Transverse colon (tissue), 4 donors: ENCODE results near the gene BICRA. TPM values are rescaled to one million over a fixed set of nuclear protein-coding genes. Genes with fewer than 3 reads are reported as not detected.

Experiments used
- DNase-seq: peaks from one replicate; pipeline ENCODE4 v3.0.0-alpha.2; 2019
- H3K27ac ChIP-seq, 4 donors: fragments of 200-600 bp; sonication (generic); 2 replicates each; pipeline ENCODE4 v1.5.1; 2016 to 2018; ENCODE audit warnings: inconsistent platforms in 4 of 4
- H3K27me3 ChIP-seq: fragments of 200-600 bp; sonication (generic); 2 replicates; pipeline ENCODE4 v1.5.1; 2017; ENCODE audit warnings: inconsistent platforms
- H3K36me3 ChIP-seq, 4 donors: fragments of 200-600 bp; sonication (generic); 2 replicates each; pipeline ENCODE4 v1.5.1; 2017 to 2019; ENCODE audit warnings: inconsistent platforms in 4 of 4
- H3K4me1 ChIP-seq, 4 donors: fragments of 200-600 bp; sonication (generic); 2 replicates each; pipeline ENCODE4 v1.5.1; 2017 to 2020; ENCODE audit warnings: inconsistent platforms in 4 of 4
- H3K4me3 ChIP-seq, 4 donors: fragments of 200-600 bp; sonication (generic); 1 replicate in 1 of 4; 2 replicates in 3 of 4; pipeline versions ENCODE4 v1.5.1 to v1.6.1; 2017 to 2019; ENCODE audit warnings: inconsistent platforms in 4 of 4
- H3K9me3 ChIP-seq, 2 donors: fragments of 200-600 bp; sonication (generic); 2 replicates each; pipeline ENCODE4 v1.5.1; 2017 to 2019; ENCODE audit warnings: inconsistent platforms in 2 of 2
- EP300 ChIP-seq: sonication (generic); formaldehyde crosslinking; IDR thresholded peaks from one replicate; pipeline ENCODE4 v1.6.1; 2017; ENCODE audit warnings: antibody characterized with exemption, low read depth
- POLR2A ChIP-seq: fragments of 450-650 bp; IDR thresholded peaks from one replicate; pipeline ENCODE4 v1.6.1; 2016; ENCODE audit warnings: antibody characterized with exemption, mild to moderate bottlenecking, moderate library complexity
- POLR2AphosphoS5 ChIP-seq, 3 donors: sonication (generic); formaldehyde crosslinking; IDR thresholded peaks; one replicate each; pipeline ENCODE4 v1.6.1; 2016; ENCODE audit warnings: antibody characterized with exemption in 3 of 3
- WGBS, 2 donors: methylation state at CpG; one replicate each; pipeline ENCODE4 v1.1.5; 2018; ENCODE audit warnings: low coverage in 1 of 2; 5-methylcytosine and 5-hydroxymethylcytosine counted together
- in situ Hi-C, 4 donors: fragments of 200-750 bp; cut with MboI; loops; one replicate each; pipeline versions ENCODE4 v1.15.0 to v1.15.1; 2017; ENCODE audit warnings: low sequenced_read_pairs in 3 of 4, low pct_ligation_motif_present in 1 of 4, low pct_unique_long_range_greater_than_20kb in 1 of 4
- intact Hi-C: fragments of 100-400 bp; cut with DNase I; formaldehyde crosslinking; loops from one replicate; pipeline ENCODE4 v1.15.1; 2023; ENCODE audit warnings: low total_unique reads
- total RNA-seq, 4 donors: library from RNA; depleted of rRNA; stranded (reverse); fragments of >200 nt; gene quantifications; one replicate each; pipeline ENCODE4 v1.1.0, GENCODE V29; 2016
- TF ChIP-seq, protein P1 (sequence below), 5 experiments: fragments of 200-600 bp in 3 of 5; fragments of 450-650 bp in 2 of 5; sonication (generic) in 3 of 5; IDR thresholded peaks; 1 replicate in 2 of 5; 2 replicates in 3 of 5; pipeline ENCODE4 v1.5.1; 2016 to 2017; ENCODE audit warnings: antibody characterized with exemption in 5 of 5, inconsistent platforms in 3 of 5, mild to moderate bottlenecking in 2 of 5, moderate library complexity in 1 of 5

Gene BICRA
- total RNA-seq, 4 donors from 2014 or later: 11.6 to 30.3 (median 13.2) TPM

DNA sequence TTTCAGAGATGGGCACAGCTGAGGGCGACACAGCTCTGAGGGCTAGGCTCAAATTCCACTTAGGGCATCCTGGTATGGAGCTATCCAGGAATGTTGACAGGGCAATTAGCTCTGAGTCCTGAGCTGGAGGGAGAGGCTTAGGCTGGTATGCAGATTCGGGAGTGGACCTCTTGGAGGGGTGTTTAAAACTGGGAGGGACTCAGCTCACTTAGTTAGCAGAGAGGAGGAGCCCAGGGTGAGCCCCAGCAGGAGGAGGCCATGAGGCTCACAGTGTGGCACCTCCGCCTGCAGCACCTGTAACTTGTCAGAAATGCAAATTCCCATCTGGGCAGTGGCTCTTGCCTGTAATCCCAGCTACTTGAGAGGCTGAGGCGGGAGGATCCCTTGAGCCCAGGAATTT, 126.2 kb downstream of the BICRA start:
- Histone ChIP-seq H3K27ac (peak overlapping the region in 1 of 4 donors; percentile 12), H3K36me3 (peaks cover 0 to 5% (median 0%) of the 10 kb centered on the region in 4 donors), H3K27me3 (peaks cover 7% of the 10 kb centered on the region), H3K4me3 (no peak overlapping the region), H3K9me3 (no peaks in the 10 kb centered on the region), H3K4me1 (peaks cover 0 to 3% (median 1%) of the 10 kb centered on the region in 4 donors)
- DNase-seq: no peak
- in situ Hi-C loops (no loop called here), intact Hi-C loops (no loop called here)
- TF ChIP-seq POLR2A (no peak), EP300 (no peak), POLR2AphosphoS5 (IDR thresholded peaks at IDR 0.05) (no peak)
- TF ChIP-seq, protein P1, sequence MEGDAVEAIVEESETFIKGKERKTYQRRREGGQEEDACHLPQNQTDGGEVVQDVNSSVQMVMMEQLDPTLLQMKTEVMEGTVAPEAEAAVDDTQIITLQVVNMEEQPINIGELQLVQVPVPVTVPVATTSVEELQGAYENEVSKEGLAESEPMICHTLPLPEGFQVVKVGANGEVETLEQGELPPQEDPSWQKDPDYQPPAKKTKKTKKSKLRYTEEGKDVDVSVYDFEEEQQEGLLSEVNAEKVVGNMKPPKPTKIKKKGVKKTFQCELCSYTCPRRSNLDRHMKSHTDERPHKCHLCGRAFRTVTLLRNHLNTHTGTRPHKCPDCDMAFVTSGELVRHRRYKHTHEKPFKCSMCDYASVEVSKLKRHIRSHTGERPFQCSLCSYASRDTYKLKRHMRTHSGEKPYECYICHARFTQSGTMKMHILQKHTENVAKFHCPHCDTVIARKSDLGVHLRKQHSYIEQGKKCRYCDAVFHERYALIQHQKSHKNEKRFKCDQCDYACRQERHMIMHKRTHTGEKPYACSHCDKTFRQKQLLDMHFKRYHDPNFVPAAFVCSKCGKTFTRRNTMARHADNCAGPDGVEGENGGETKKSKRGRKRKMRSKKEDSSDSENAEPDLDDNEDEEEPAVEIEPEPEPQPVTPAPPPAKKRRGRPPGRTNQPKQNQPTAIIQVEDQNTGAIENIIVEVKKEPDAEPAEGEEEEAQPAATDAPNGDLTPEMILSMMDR (IDR thresholded peaks at IDR 0.05): no peak
- WGBS, 2 donors: 63 to 67% methylated on average over 1 to 4 of the region's 4 CpGs

DNA sequence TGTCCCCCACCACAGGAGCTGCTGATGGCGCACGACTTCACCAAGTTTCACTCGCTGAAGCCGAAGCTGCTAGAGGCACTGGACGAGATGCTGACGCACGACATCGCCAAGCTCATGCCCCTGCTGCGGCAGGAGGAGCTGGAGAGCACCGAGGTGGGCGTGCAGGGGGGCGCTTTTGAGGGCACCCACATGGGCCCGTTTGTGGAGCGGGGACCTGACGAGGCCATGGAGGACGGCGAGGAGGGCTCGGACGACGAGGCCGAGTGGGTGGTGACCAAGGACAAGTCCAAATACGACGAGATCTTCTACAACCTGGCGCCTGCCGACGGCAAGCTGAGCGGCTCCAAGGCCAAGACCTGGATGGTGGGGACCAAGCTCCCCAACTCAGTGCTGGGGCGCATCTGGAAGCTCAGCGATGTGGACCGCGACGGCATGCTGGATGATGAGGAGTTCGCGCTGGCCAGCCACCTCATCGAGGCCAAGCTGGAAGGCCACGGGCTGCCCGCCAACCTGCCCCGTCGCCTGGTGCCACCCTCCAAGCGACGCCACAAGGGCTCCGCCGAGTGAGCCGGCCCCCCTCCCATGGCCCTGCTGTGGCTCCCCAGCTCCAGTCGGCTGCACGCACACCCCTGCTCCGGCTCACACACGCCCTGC, 132.1 kb downstream of the BICRA start:
- in situ Hi-C loops (no loop called here), intact Hi-C loops (no loop called here)
- 85 to 88% methylated on average over 4 to 47 of the region's 48 CpGs for WGBS, 2 donors
- no peaks in the 10 kb centered on the region for H3K9me3 ChIP-seq
- TF ChIP-seq, protein P1 (IDR thresholded peaks at IDR 0.05): no peak
- no peak for TF ChIP-seq EP300
- TF ChIP-seq POLR2AphosphoS5 (IDR thresholded peaks at IDR 0.05): no peak
- TF ChIP-seq POLR2A: no peak
- peaks cover 13 to 28% (median 24%) of the 10 kb centered on the region in 4 donors for H3K4me1 ChIP-seq
- peak overlapping the region in 2 of 4 donors; percentile 96 to 98 for H3K27ac ChIP-seq
- H3K36me3 ChIP-seq: peaks cover 0 to 5% (median 0%) of the 10 kb centered on the region in 4 donors
- DNase-seq: no peak
- H3K4me3 ChIP-seq: no peak overlapping the region
- no peaks in the 10 kb centered on the region for H3K27me3 ChIP-seq

DNA sequence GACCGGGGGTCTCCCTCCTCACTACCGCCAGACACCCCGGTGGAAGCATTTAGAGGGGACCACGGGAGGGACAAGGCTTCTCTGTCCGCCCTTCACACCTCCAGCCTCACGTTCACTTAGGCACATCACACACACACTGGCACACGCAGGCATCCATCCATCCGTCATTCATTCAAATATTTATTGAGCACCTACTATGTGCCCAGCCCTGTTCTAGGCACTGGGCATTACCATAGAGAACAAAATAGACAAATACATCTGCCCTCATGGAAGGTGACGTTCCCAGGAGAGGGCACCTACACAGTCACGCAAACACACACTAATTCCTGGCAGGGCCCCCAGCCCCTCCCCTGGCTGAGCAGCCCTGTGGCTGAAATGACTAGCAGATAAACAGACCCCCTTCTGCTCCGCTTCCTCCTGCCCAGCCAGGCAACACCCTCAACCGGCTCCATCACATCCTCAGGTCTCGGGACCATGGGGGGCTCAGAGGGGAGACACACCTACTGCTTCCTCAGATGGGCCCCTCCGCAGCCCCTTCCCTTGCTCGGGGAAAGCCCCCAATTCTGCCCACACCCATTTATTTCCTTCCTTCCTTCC, 132.7 kb downstream of the BICRA start:
- Histone ChIP-seq H3K4me3 (no peak overlapping the region), H3K4me1 (peaks cover 19 to 35% (median 31%) of the 10 kb centered on the region in 4 donors), H3K9me3 (no peaks in the 10 kb centered on the region), H3K36me3 (peaks cover 0 to under 1% (median 0%) of the 10 kb centered on the region in 4 donors), H3K27me3 (no peaks in the 10 kb centered on the region), H3K27ac (peak overlapping the region; percentile 95 to 98 (median 96))
- intact Hi-C loops: loop anchor here (2.0 kb wide), 1 partner anchor 29 kb away; the partner anchor contains the start of gene EHD2
- 73 to 80% methylated on average over 2 to 15 of the region's 15 CpGs for WGBS, 2 donors
- in situ Hi-C loops: no loop called here
- no peak for DNase-seq
- TF ChIP-seq POLR2A: no peak
- TF ChIP-seq POLR2AphosphoS5 (IDR thresholded peaks at IDR 0.05): no peak
- no peak for TF ChIP-seq EP300
- TF ChIP-seq, protein P1 (IDR thresholded peaks at IDR 0.05): no peak

DNA sequence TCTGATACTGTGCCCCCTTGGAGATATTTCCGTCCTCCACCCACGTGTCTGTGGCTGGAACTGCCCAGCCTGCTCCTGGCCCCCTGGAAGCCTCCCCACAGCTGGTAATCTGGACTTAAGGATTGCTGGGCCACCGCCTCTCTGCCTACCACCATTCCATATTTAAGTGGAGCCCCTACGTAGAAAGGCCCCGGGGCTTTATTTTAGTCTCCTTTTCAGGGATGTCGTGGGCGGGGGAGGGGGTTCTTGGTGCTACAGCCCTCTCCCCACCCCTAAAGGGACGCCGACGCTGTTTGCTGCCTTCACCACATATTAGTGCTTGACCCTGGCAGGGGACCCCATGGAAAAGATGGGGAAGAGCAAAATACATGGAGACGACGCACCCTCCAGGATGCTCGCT, 133.7 kb downstream of the BICRA start:
- no peak for TF ChIP-seq EP300
- TF ChIP-seq, protein P1 (IDR thresholded peaks at IDR 0.05): no peak
- TF ChIP-seq POLR2A: no peak
- TF ChIP-seq POLR2AphosphoS5 (IDR thresholded peaks at IDR 0.05): no peak
- Histone ChIP-seq H3K4me3 (peak overlapping the region in 2 of 4 donors; percentile 39 to 54), H3K9me3 (no peaks in the 10 kb centered on the region), H3K27ac (peak overlapping the region; percentile 95 to 98 (median 96)), H3K36me3 (peaks cover 0 to 5% (median 0%) of the 10 kb centered on the region in 4 donors), H3K4me1 (peaks cover 24 to 42% (median 34%) of the 10 kb centered on the region in 4 donors), H3K27me3 (no peaks in the 10 kb centered on the region)
- in situ Hi-C loops (no loop called here), intact Hi-C loops (loop anchor here (2.0 kb wide), 1 partner anchor 30 kb away; the partner anchor contains the start of gene EHD2)
- no peak for DNase-seq
- 54% methylated on average over 13 of the region's 13 CpGs; no CpG with 5 or more reads in 1 of the 2 donors for WGBS, 2 donors
